HepG2 (cell line): ENCODE data around the gene PDE4D. TPM values are rescaled to one million over a fixed set of nuclear protein-coding genes. Genes with fewer than 3 reads are reported as not detected.

Experiments used
- ATAC-seq: fragments of 200-7000 bp; cut with Tn5 transposase; 3 replicates; pipeline ENCODE4 v1.9.1; 2020; ENCODE audit warnings: mild to moderate bottlenecking, moderate library complexity
- BruUV-seq: library from RNA; stranded (reverse); fragments of 400-500 nt; replicated peaks from 2 replicates; lab custom pipeline; 2021; lab: Mats Ljungman, UMichigan
- CTCF ChIA-PET: fragments of 300-600 bp; formaldehyde crosslinking; extraction: SDS; loops from one replicate; lab custom pipeline; 2021; ENCODE audit warnings: low total read pairs, inconsistent platforms, low intra/inter-chr PET ratio; lab: Yijun Ruan, JAX
- POLR2A ChIA-PET: fragments of 350-600 bp; sonication (Branson Sonifier 250); formaldehyde crosslinking; loops from one replicate; lab custom pipeline; 2020; ENCODE audit warnings: antibody characterized with exemption, inconsistent platforms; lab: Yijun Ruan, JAX
- DNase-seq: peaks from one replicate; pipeline ENCODE4 v3.0.0-alpha.2; 2015; ENCODE audit warnings: low spot score
- FAIRE-seq: peaks from 3 replicates; lab custom pipeline; 2011; peaks lifted over from hg19 to GRCh38; lab: Jason Lieb, UNC
- H2AFZ ChIP-seq: one replicate; pipeline ENCODE4 v1.6.1; 2011; ENCODE audit warnings: low read length, inconsistent platforms
- H3K27ac ChIP-seq: fragments of 300-600 bp; 3 replicates; pipeline ENCODE4 v1.8.0; 2011; ENCODE audit warnings: mixed run types, mild to moderate bottlenecking, mixed read lengths, low read length, inconsistent platforms; ENCODE audit not compliant: insufficient read depth; ENCODE audit errors: extremely low read length
- H3K27me3 ChIP-seq, 2 experiments: fragments of 200-600 bp in 1 of 2; 2 replicates in 1 of 2; 3 replicates in 1 of 2; pipeline versions ENCODE4 v1.6.0 to v1.8.0; 2011; ENCODE audit warnings: low read length in 2 of 2, mild to moderate bottlenecking in 2 of 2, moderate library complexity in 2 of 2, inconsistent platforms in 1 of 2; ENCODE audit not compliant: insufficient read depth in 2 of 2, control insufficient read depth in 1 of 2
- H3K36me3 ChIP-seq, 2 experiments: fragments of 200-600 bp in 1 of 2; replicated peaks in 1 of 2; 2 replicates in 1 of 2; 3 replicates in 1 of 2; pipeline versions ENCODE4 v1.5.1 to v1.8.0; 2011; ENCODE audit warnings: low read length in 2 of 2, inconsistent platforms in 1 of 2; ENCODE audit not compliant: insufficient read depth in 2 of 2, control insufficient read depth in 1 of 2
- H3K4me1 ChIP-seq: 2 replicates; pipeline ENCODE4 v1.5.1; 2012; ENCODE audit warnings: low read length, inconsistent platforms; ENCODE audit not compliant: insufficient read depth
- H3K4me2 ChIP-seq: 2 replicates; pipeline ENCODE4 v1.6.0; 2011; ENCODE audit warnings: low read depth, low read length, inconsistent platforms
- H3K4me3 ChIP-seq, 3 experiments: fragments of 200-600 bp in 1 of 3; sonication (generic), shearing (Covaris generic) in 1 of 3; replicated peaks in 1 of 3; 2 replicates each; pipeline ENCODE4 v1.5.1; 2011 to 2016; ENCODE audit warnings: low read length in 3 of 3, inconsistent platforms in 2 of 3, low read depth in 2 of 3, mild to moderate bottlenecking in 2 of 3, control low read depth in 1 of 3, mixed read lengths in 1 of 3; ENCODE audit not compliant: insufficient read depth in 1 of 3
- H3K79me2 ChIP-seq: one replicate; pipeline ENCODE4 v1.6.1; 2011; ENCODE audit warnings: low read length, inconsistent platforms; ENCODE audit not compliant: insufficient read depth
- H3K9ac ChIP-seq: 2 replicates; pipeline ENCODE4 v1.6.0; 2011; ENCODE audit warnings: mild to moderate bottlenecking, low read depth, low read length, inconsistent platforms; ENCODE audit not compliant: insufficient read depth
- H3K9me3 ChIP-seq: 2 replicates; pipeline ENCODE4 v1.5.1; 2012; ENCODE audit warnings: mild to moderate bottlenecking, low read length
- H4K20me1 ChIP-seq: 2 replicates; pipeline ENCODE4 v1.6.0; 2011; ENCODE audit warnings: inconsistent platforms, mild to moderate bottlenecking, low read length, moderate library complexity; ENCODE audit not compliant: insufficient read depth
- CHCHD3 ChIP-seq: sonication (generic); formaldehyde crosslinking; IDR thresholded peaks from 2 replicates; pipeline ENCODE4 v1.8.0; 2022; ENCODE audit warnings: mild to moderate bottlenecking, missing genetic modification reagents, moderate library complexity
- CREM ChIP-seq, 2 experiments: sonication (generic) in 1 of 2; formaldehyde crosslinking in 1 of 2; IDR thresholded peaks; 2 replicates each; pipeline versions ENCODE4 v1.4.0 to v1.6.1; 2016 to 2020; ENCODE audit warnings: antibody characterized with exemption in 1 of 2, mild to moderate bottlenecking in 1 of 2, missing genetic modification reagents in 1 of 2
- DNMT1 ChIP-seq: sonication (generic); formaldehyde crosslinking; IDR thresholded peaks from 2 replicates; pipeline ENCODE4 v1.5.1; 2020; ENCODE audit warnings: mild to moderate bottlenecking, missing genetic modification reagents
- EP300 ChIP-seq, 3 experiments: sonication (generic) in 1 of 3; formaldehyde crosslinking in 1 of 3; IDR thresholded peaks; 2 replicates each; pipeline versions ENCODE4 v1.5.1 to v1.6.1; 2011 to 2020; ENCODE audit warnings: low read depth in 2 of 3, low read length in 2 of 3, borderline replicate concordance in 1 of 3, improper control_type of control experiment in 1 of 3, mild to moderate bottlenecking in 1 of 3, missing genetic modification reagents in 1 of 3, moderate library complexity in 1 of 3
- FOSL2 ChIP-seq: sonication (generic); formaldehyde crosslinking; IDR thresholded peaks from 2 replicates; pipeline ENCODE4 v1.4.0; 2020; ENCODE audit warnings: missing genetic modification reagents
- NCOA1 ChIP-seq: sonication (generic); formaldehyde crosslinking; IDR thresholded peaks from 2 replicates; pipeline ENCODE4 v1.9.0; 2021; ENCODE audit warnings: missing genetic modification reagents
- PHF8 ChIP-seq: sonication (generic); formaldehyde crosslinking; IDR thresholded peaks from 2 replicates; pipeline ENCODE4 v1.5.0; 2020; ENCODE audit warnings: missing genetic modification reagents
- RORA ChIP-seq: sonication (generic); formaldehyde crosslinking; IDR thresholded peaks from 2 replicates; pipeline ENCODE4 v1.5.0; 2020; ENCODE audit warnings: mild to moderate bottlenecking, missing genetic modification reagents, moderate library complexity
- SKI ChIP-seq: fragments of 450-650 bp; IDR thresholded peaks from one replicate; pipeline ENCODE4 v1.6.1; 2018; ENCODE audit warnings: mild to moderate bottlenecking; ENCODE audit not compliant: partially characterized antibody
- SP5 ChIP-seq: IDR thresholded peaks from 2 replicates; pipeline ENCODE4 v1.6.1; 2016; ENCODE audit warnings: low read depth, borderline replicate concordance
- ZNF121 ChIP-seq: sonication (generic); formaldehyde crosslinking; IDR thresholded peaks from 2 replicates; pipeline ENCODE4 v1.5.0; 2020; ENCODE audit warnings: mild to moderate bottlenecking, missing genetic modification reagents
- ZNF160 ChIP-seq: sonication (generic); formaldehyde crosslinking; IDR thresholded peaks from 2 replicates; pipeline ENCODE4 v1.8.0; 2022; ENCODE audit warnings: mild to moderate bottlenecking, inconsistent platforms, missing genetic modification reagents
- ZNF460 ChIP-seq: sonication (generic); formaldehyde crosslinking; IDR thresholded peaks from 2 replicates; pipeline ENCODE4 v1.5.1; 2020; ENCODE audit warnings: missing genetic modification reagents, mild to moderate bottlenecking, borderline replicate concordance
- ZNF567 ChIP-seq: sonication (generic); formaldehyde crosslinking; IDR thresholded peaks from 2 replicates; pipeline ENCODE4 v1.8.1; 2023; ENCODE audit warnings: mild to moderate bottlenecking, missing genetic modification reagents, borderline replicate concordance
- ZNF788 ChIP-seq: sonication (generic); formaldehyde crosslinking; IDR thresholded peaks from 2 replicates; pipeline ENCODE4 v1.5.0; 2020; ENCODE audit warnings: mild to moderate bottlenecking, missing genetic modification reagents, borderline replicate concordance
- ZNF841 ChIP-seq: sonication (generic); formaldehyde crosslinking; IDR thresholded peaks from 2 replicates; pipeline ENCODE4 v1.8.1; 2023; ENCODE audit warnings: missing genetic modification reagents, borderline replicate concordance
- WGBS: methylation state at CpG from one replicate; pipeline ENCODE4 v1.1.6; 2017; ENCODE audit warnings: low lambda C conversion rate; 5-methylcytosine and 5-hydroxymethylcytosine counted together
- in situ Hi-C: cut with HindIII; loops from 2 replicates; pipeline ENCODE4 v1.10.0; 2017; ENCODE audit warnings: low pct_unique_long_range_greater_than_20kb; ENCODE audit not compliant: extremely low pct_ligation_motif_present
- intact Hi-C: fragments of 100-400 bp; cut with micrococcal nuclease; formaldehyde crosslinking; loops from one replicate; pipeline ENCODE4 v1.10.0; 2022; ENCODE audit not compliant: unreplicated experiment
- polyA plus RNA-seq, 8 experiments: library from polyadenylated mRNA; depleted of rRNA in 3 of 8; stranded (reverse) in 7 of 8; unstranded in 1 of 8; fragments of >200 nt; fragmentation: Illumina TruSeq in 4 of 8; extraction: Trizol in 4 of 8; gene quantifications; 2 replicates each; pipeline versions ENCODE4 v1.2.1 to v1.2.3, GENCODE V29; 2011 to 2016; ENCODE audit warnings: low read depth in 4 of 8, missing spikeins in 1 of 8, mixed read lengths in 1 of 8; ENCODE audit not compliant: insufficient read depth in 1 of 8
- total RNA-seq, 5 experiments: library from RNA; depleted of rRNA; stranded (reverse); fragments of >200 nt; fragmentation: Illumina TruSeq; extraction: Trizol; gene quantifications; 2 replicates each; pipeline ENCODE4 v1.2.3, GENCODE V29; 2016; ENCODE audit warnings: low read depth in 1 of 5
- TF ChIP-seq, protein P1 (sequence below): sonication (generic); formaldehyde crosslinking; IDR thresholded peaks from 2 replicates; pipeline ENCODE4 v1.5.0; 2020; ENCODE audit warnings: missing genetic modification reagents, mild to moderate bottlenecking, borderline replicate concordance
- TF ChIP-seq, protein P2 (sequence below): sonication (generic); formaldehyde crosslinking; IDR thresholded peaks from 2 replicates; pipeline ENCODE4 v1.5.0; 2020; ENCODE audit warnings: missing genetic modification reagents

The PDE4D gene
- total and polyA plus RNA-seq, 2 of the 13 experiments (the other 11 are each of a cell fraction or from before 2014, with no cell fraction given): 7.0 to 12.2 TPM

DNA sequence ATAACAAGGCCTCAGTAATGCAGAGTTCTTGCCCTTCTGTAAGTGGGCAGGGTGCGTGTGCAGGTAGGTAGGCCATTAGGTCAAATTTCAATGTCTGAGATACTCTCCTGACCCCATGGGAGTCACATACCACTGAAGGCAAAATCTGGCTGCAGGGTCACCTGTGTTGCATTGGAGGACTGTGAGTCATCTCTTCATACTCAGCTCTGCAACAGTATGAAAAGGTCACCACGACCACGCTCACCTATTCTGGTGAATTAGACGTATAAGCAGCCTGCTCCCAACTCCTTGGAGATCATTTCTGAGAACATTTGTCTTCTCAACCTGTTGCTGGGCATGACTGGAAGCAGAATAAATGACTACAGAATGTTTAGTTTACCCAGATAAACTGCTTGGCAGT lies 599.8 kb downstream of the PDE4D start:
- Histone ChIP-seq H3K9me3 (no peaks in the 10 kb centered on the region), H3K36me3 (no peaks in the 10 kb centered on the region), H4K20me1 (no peaks in the 10 kb centered on the region), H3K27ac (no peak overlapping the region), H2AFZ (no peak overlapping the region), H3K9ac (no peak overlapping the region), H3K79me2 (no peaks in the 10 kb centered on the region), H3K27me3 (no peaks in the 10 kb centered on the region), H3K4me3 (no peak overlapping the region), H3K4me1 (peaks cover 20% of the 10 kb centered on the region), H3K4me2 (no peak overlapping the region)
- ATAC-seq (no peak), DNase-seq (no peak), FAIRE-seq (no peak)
- TF ChIP-seq NCOA1 (CRISPR knock-in tag): no peak
- 0 out of 2 replicates have a peak, but pooled peaks have one; percentile 23 for TF ChIP-seq FOSL2 (CRISPR knock-in tag)
- in situ Hi-C loops: no loop called here
- no TSS peak for BruUV-seq
- ChIA-PET CTCF (no interaction called here), POLR2A (no interaction called here)
- 58% methylated on average over 4 of the region's 4 CpGs for WGBS
- intact Hi-C loops: no loop called here

DNA sequence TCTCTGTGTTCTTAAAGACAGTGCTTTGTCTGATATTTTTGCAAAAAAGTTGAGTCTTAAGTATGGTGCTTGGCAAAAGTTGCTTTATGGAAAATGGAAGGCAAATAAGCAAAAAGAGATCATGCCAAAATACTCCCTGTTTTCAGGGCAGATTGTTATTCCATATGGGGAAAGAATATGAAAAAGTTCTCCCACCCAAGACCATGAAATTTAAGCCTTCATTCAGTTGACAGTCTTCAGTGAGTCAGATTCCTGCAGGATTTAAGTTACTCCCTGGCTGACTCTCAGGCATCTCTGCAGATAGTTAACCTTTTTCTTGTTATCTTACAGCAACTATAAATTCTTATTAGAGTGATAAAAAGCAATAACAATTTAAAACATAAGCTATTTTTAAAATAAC lies 601.6 kb downstream of the PDE4D start:
- BruUV-seq: no TSS peak
- Histone ChIP-seq H3K4me2 (no peak overlapping the region), H3K4me3 (no peak overlapping the region), H2AFZ (no peak overlapping the region), H3K79me2 (no peaks in the 10 kb centered on the region), H3K27ac (no peak overlapping the region), H3K27me3 (no peaks in the 10 kb centered on the region), H3K4me1 (peaks cover 8% of the 10 kb centered on the region), H3K9me3 (no peaks in the 10 kb centered on the region), H3K36me3 (no peaks in the 10 kb centered on the region), H4K20me1 (no peaks in the 10 kb centered on the region), H3K9ac (no peak overlapping the region)
- DNase-seq: no peak
- intact Hi-C loops: no loop called here
- no peak for FAIRE-seq
- ChIA-PET POLR2A (no interaction called here), CTCF (no interaction called here)
- no peak for ATAC-seq
- in situ Hi-C loops: no loop called here
- TF ChIP-seq ZNF160: no peak
- no peak for TF ChIP-seq ZNF121 (CRISPR knock-in tag)
- TF ChIP-seq ZNF841 (CRISPR knock-in tag): no peak
- no peak for TF ChIP-seq EP300 (IDR thresholded peaks at IDR 0.05; ENCODE audit: low read depth in 2 of 2, low read length in 2 of 2)
- TF ChIP-seq EP300 (CRISPR knock-in tag; IDR thresholded peaks at IDR 0.05; ENCODE audit: borderline replicate concordance): no peak
- TF ChIP-seq ZNF788 (CRISPR knock-in tag): no peak
- TF ChIP-seq PHF8 (CRISPR knock-in tag): no peak
- TF ChIP-seq CREM (IDR thresholded peaks at IDR 0.05): no peak
- TF ChIP-seq CREM (CRISPR knock-in tag; IDR thresholded peaks at IDR 0.05): no peak
- TF ChIP-seq, protein P1, sequence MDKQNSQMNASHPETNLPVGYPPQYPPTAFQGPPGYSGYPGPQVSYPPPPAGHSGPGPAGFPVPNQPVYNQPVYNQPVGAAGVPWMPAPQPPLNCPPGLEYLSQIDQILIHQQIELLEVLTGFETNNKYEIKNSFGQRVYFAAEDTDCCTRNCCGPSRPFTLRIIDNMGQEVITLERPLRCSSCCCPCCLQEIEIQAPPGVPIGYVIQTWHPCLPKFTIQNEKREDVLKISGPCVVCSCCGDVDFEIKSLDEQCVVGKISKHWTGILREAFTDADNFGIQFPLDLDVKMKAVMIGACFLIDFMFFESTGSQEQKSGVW (CRISPR knock-in tag): no peak
- TF ChIP-seq RORA: no peak
- no peak for TF ChIP-seq SP5
- TF ChIP-seq ZNF567: no peak
- TF ChIP-seq, protein P2, sequence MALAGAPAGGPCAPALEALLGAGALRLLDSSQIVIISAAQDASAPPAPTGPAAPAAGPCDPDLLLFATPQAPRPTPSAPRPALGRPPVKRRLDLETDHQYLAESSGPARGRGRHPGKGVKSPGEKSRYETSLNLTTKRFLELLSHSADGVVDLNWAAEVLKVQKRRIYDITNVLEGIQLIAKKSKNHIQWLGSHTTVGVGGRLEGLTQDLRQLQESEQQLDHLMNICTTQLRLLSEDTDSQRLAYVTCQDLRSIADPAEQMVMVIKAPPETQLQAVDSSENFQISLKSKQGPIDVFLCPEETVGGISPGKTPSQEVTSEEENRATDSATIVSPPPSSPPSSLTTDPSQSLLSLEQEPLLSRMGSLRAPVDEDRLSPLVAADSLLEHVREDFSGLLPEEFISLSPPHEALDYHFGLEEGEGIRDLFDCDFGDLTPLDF: no peak
- no peak for TF ChIP-seq ZNF460 (CRISPR knock-in tag)
- no peak for TF ChIP-seq CHCHD3 (CRISPR knock-in tag)
- TF ChIP-seq DNMT1: no peak
- no peak for TF ChIP-seq SKI
